ENCODE results near the gene APPL1. TPM values are rescaled to one million over a fixed set of nuclear protein-coding genes. Genes with fewer than 3 reads are reported as not detected.

APPL1 gene
- total and polyA plus RNA-seq, 2 donors (not counting 3 experiments of a cell fraction or from before 2014, with no cell fraction given) = 9.2 to 28.8 TPM

- DNase-seq (ENCODE audit: low read depth, low spot score) (no peak), FAIRE-seq (no peak)
- H3K36me3 ChIP-seq (ENCODE audit: control insufficient read depth in 2 of 2, extremely low read depth in 1 of 2, insufficient read depth in 2 of 2, low read length in 2 of 2) = peaks cover 0 to 9% of the 10 kb centered on the region in 2 experiments
- ChIA-PET CTCF (no interaction called here), POLR2A (no interaction called here)
- no peaks in the 10 kb centered on the region for H3K9me3 ChIP-seq (replicated peaks; ENCODE audit: control insufficient read depth, insufficient read depth, low read length)
- no peak overlapping the region for H3K27ac ChIP-seq (ENCODE audit: insufficient read depth, low read depth, low read length)
- no peak overlapping the region for H3K9ac ChIP-seq (replicated peaks; ENCODE audit: extremely low read depth, insufficient read depth, low read length)
- intact Hi-C loops (cut with micrococcal nuclease) = no loop called here
- no peaks in the 10 kb centered on the region for H3K79me2 ChIP-seq (ENCODE audit: control insufficient read depth, insufficient read depth, low read length)
- no peak overlapping the region for H3K4me2 ChIP-seq (ENCODE audit: insufficient read depth, low read length)
- H3K4me3 ChIP-seq (replicated peaks in 1 of 3; ENCODE audit: insufficient read depth in 1 of 3, low read depth in 1 of 3, low read length in 3 of 3) = no peak overlapping the region
- dilution Hi-C loops (cut with MboI; ENCODE audit: extremely low pct_ligation_motif_present, low sequenced_read_pairs) = no loop called here
- H4K20me1 ChIP-seq (replicated peaks; ENCODE audit: control insufficient read depth, extremely low read depth, insufficient read depth, low read length) = no peaks in the 10 kb centered on the region
- H3K4me1 ChIP-seq (ENCODE audit: control insufficient read depth, extremely low read depth, insufficient read depth, low read length) = peaks cover 3% of the 10 kb centered on the region
- no TSS peak for BruUV-seq (replicated peaks)
- TF ChIP-seq POLR2AphosphoS5 (IDR thresholded peaks at IDR 0.05; ENCODE audit: insufficient read depth, low read depth, low read length) = no peak
- TF ChIP-seq JUN (IDR thresholded peaks at IDR 0.05; ENCODE audit: borderline replicate concordance, insufficient read depth, insufficient read length, low read depth) = no peak
- no peak for TF ChIP-seq POLR2A (IDR thresholded peaks at IDR 0.05; ENCODE audit: low read depth, low read length)
- TF ChIP-seq CTCF (IDR thresholded peaks at IDR 0.05; ENCODE audit: extremely low read depth in 1 of 2, insufficient read depth in 1 of 2, low read depth in 1 of 2, low read length in 2 of 2) = no peak
- no peak for TF ChIP-seq EZH2 (IDR thresholded peaks at IDR 0.05; ENCODE audit: borderline replicate concordance, low read depth, low read length, severe bottlenecking)
- no peaks in the 10 kb centered on the region for H3K27me3 ChIP-seq (ENCODE audit: control insufficient read depth in 2 of 2, insufficient read depth in 2 of 2, low read length in 2 of 2)
- H2AFZ ChIP-seq (ENCODE audit: low read depth, low read length) = no peak overlapping the region
- H3K9me1 ChIP-seq (replicated peaks; ENCODE audit: control insufficient read depth, extremely low read depth, insufficient read depth, low read length) = no peaks in the 10 kb centered on the region
Observed at GRCh38 chr3:57252404-57252803, 24.9 kb downstream of the APPL1 start.

GRCh38 chr3:57256844-57257243 is 29.3 kb downstream of the APPL1 start:
- Histone ChIP-seq H3K27me3 (ENCODE audit: control insufficient read depth in 2 of 2, insufficient read depth in 2 of 2, low read length in 2 of 2) (no peaks in the 10 kb centered on the region), H3K79me2 (ENCODE audit: control insufficient read depth, insufficient read depth, low read length) (no peaks in the 10 kb centered on the region), H4K20me1 (replicated peaks; ENCODE audit: control insufficient read depth, extremely low read depth, insufficient read depth, low read length) (peaks cover 2% of the 10 kb centered on the region), H3K27ac (ENCODE audit: insufficient read depth, low read depth, low read length) (no peak overlapping the region), H3K4me3 (replicated peaks in 1 of 3; ENCODE audit: insufficient read depth in 1 of 3, low read depth in 1 of 3, low read length in 3 of 3) (no peak overlapping the region), H3K9me3 (replicated peaks; ENCODE audit: control insufficient read depth, insufficient read depth, low read length) (no peaks in the 10 kb centered on the region), H2AFZ (ENCODE audit: low read depth, low read length) (no peak overlapping the region), H3K4me2 (ENCODE audit: insufficient read depth, low read length) (no peak overlapping the region), H3K36me3 (ENCODE audit: control insufficient read depth in 2 of 2, extremely low read depth in 1 of 2, insufficient read depth in 2 of 2, low read length in 2 of 2) (peaks cover 3 to 5% of the 10 kb centered on the region in 2 experiments), H3K9ac (replicated peaks; ENCODE audit: extremely low read depth, insufficient read depth, low read length) (no peak overlapping the region), H3K9me1 (replicated peaks; ENCODE audit: control insufficient read depth, extremely low read depth, insufficient read depth, low read length) (no peaks in the 10 kb centered on the region), H3K4me1 (ENCODE audit: control insufficient read depth, extremely low read depth, insufficient read depth, low read length) (peaks cover 10% of the 10 kb centered on the region)
- DNase-seq (ENCODE audit: low read depth, low spot score) (no peak), FAIRE-seq (no peak)
- no TSS peak for BruUV-seq (replicated peaks)
- dilution Hi-C loops (cut with MboI; ENCODE audit: extremely low pct_ligation_motif_present, low sequenced_read_pairs) (no loop called here), intact Hi-C loops (cut with micrococcal nuclease) (no loop called here)
- POLR2A ChIA-PET = no interaction called here
- TF ChIP-seq POLR2AphosphoS5 (IDR thresholded peaks at IDR 0.05; ENCODE audit: insufficient read depth, low read depth, low read length) = no peak
- TF ChIP-seq CTCF (IDR thresholded peaks at IDR 0.05; ENCODE audit: extremely low read depth in 1 of 2, insufficient read depth in 1 of 2, low read depth in 1 of 2, low read length in 2 of 2) = no peak
- TF ChIP-seq EZH2 (IDR thresholded peaks at IDR 0.05; ENCODE audit: borderline replicate concordance, low read depth, low read length, severe bottlenecking) = no peak
- no peak for TF ChIP-seq GATA2 (IDR thresholded peaks at IDR 0.05; ENCODE audit: insufficient read depth, insufficient read length, low read depth, low read length)
- TF ChIP-seq JUN (IDR thresholded peaks at IDR 0.05; ENCODE audit: borderline replicate concordance, insufficient read depth, insufficient read length, low read depth) = no peak
- TF ChIP-seq POLR2A (IDR thresholded peaks at IDR 0.05; ENCODE audit: low read depth, low read length) = no peak
- TF ChIP-seq MYC (IDR thresholded peaks at IDR 0.05; ENCODE audit: low read depth, low read length) = no peak
- no peak for TF ChIP-seq MAX (IDR thresholded peaks at IDR 0.05; ENCODE audit: insufficient read depth, insufficient read length)
- TF ChIP-seq FOS (IDR thresholded peaks at IDR 0.05; ENCODE audit: borderline replicate concordance, insufficient read depth, low read length) = no peak
- CTCF ChIA-PET = interaction anchor here (1.8 kb wide), 1 partner anchor 34 kb away, joined by 4 read pairs; no protein-coding TSS in a partner anchor

All from endothelial cell of umbilical vein (primary cell).